Gastroesophageal sphincter (tissue), 4 donors: ENCODE measurements around the gene RPS6KL1. TPM values are rescaled to one million over a fixed set of nuclear protein-coding genes. Genes with fewer than 3 reads are reported as not detected.

Experiments used
- ATAC-seq: fragments of 150-250 bp; one replicate; pipeline ENCODE4 v1.9.1; 2016; ENCODE audit warnings: mild to moderate bottlenecking, moderate library complexity
- H3K27ac ChIP-seq, 4 donors: fragments of 200-600 bp; sonication (generic) in 3 of 4; 1 replicate in 3 of 4; 2 replicates in 1 of 4; pipeline ENCODE4 v1.5.1; 2016 to 2019
- H3K27me3 ChIP-seq: fragments of 200-600 bp; sonication (generic); one replicate; pipeline ENCODE4 v1.5.1; 2019
- H3K36me3 ChIP-seq, 2 donors: fragments of 200-600 bp; sonication (generic); one replicate each; pipeline ENCODE4 v1.5.1; 2019; ENCODE audit warnings: control low read depth in 1 of 2
- H3K4me1 ChIP-seq, 3 donors: fragments of 200-600 bp; sonication (generic); 1 replicate in 2 of 3; 2 replicates in 1 of 3; pipeline ENCODE4 v1.5.1; 2016 to 2019; ENCODE audit warnings: control low read depth in 2 of 3
- H3K4me3 ChIP-seq, 2 donors: fragments of 200-600 bp; sonication (generic); one replicate each; pipeline ENCODE4 v1.5.1; 2019; ENCODE audit warnings: mild to moderate bottlenecking in 1 of 2, moderate library complexity in 1 of 2
- H3K9me3 ChIP-seq, 3 donors: fragments of 200-600 bp; sonication (generic); one replicate each; pipeline ENCODE4 v1.5.1; 2017 to 2019; ENCODE audit warnings: control low read depth in 2 of 3
- CTCF ChIP-seq, 4 experiments: fragments of 200-600 bp in 2 of 4; fragments of 450-650 bp in 2 of 4; sonication (generic) in 1 of 4; IDR thresholded peaks; one replicate each; pipeline ENCODE4 v1.5.1; 2017 to 2019; ENCODE audit warnings: antibody characterized with exemption in 4 of 4, mild to moderate bottlenecking in 2 of 4, moderate library complexity in 2 of 4
- EP300 ChIP-seq: sonication (generic); formaldehyde crosslinking; IDR thresholded peaks from one replicate; pipeline ENCODE4 v1.6.1; 2017; ENCODE audit warnings: antibody characterized with exemption, mild to moderate bottlenecking
- POLR2A ChIP-seq, 2 donors: fragments of 450-650 bp; IDR thresholded peaks; one replicate each; pipeline ENCODE4 v1.6.1; 2017; ENCODE audit warnings: antibody characterized with exemption in 2 of 2, mild to moderate bottlenecking in 2 of 2, moderate library complexity in 1 of 2
- POLR2AphosphoS5 ChIP-seq: sonication (generic); formaldehyde crosslinking; IDR thresholded peaks from one replicate; pipeline ENCODE4 v1.6.1; 2017; ENCODE audit warnings: antibody characterized with exemption
- WGBS, 2 donors: methylation state at CpG; one replicate each; pipeline ENCODE4 v1.1.5; 2018; ENCODE audit warnings: low coverage in 1 of 2; 5-methylcytosine and 5-hydroxymethylcytosine counted together
- total RNA-seq, 4 donors: library from RNA; depleted of rRNA; stranded (reverse); fragments of >200 nt; gene quantifications; one replicate each; pipeline ENCODE4 v1.1.0, GENCODE V29; 2016

RPS6KL1 gene
- total RNA-seq, 4 donors from 2014 or later = 4.0 to 10.2 (median 8.2) TPM

GRCh38 chr14:74875941-74876913 is 46.8 kb downstream of the RPS6KL1 start, which contains the start of gene PROX2:
PROX2 (minus strand) TSS chr14:74876145; CDS start chr14:74863834, 12,311 bp downstream.
- Histone ChIP-seq H3K27ac (no peak within 1 kb of the TSS), H3K36me3 (no peaks in the 10 kb centered on the region), H3K4me3 (no peak within 1 kb of the TSS), H3K9me3 (no peaks in the 10 kb centered on the region), H3K4me1 (peaks cover 0 to 6% (median 0%) of the 10 kb centered on the region in 3 donors), H3K27me3 (no peaks in the 10 kb centered on the region)
- no peak for ATAC-seq
- WGBS, 2 donors = no CpG with 5 or more reads among the region's 13 CpGs
- no peak for TF ChIP-seq CTCF (IDR thresholded peaks at IDR 0.05)
- TF ChIP-seq POLR2AphosphoS5 = no peak
- no peak for TF ChIP-seq POLR2A (IDR thresholded peaks at IDR 0.05)
- no peak for TF ChIP-seq EP300

GRCh38 chr14:74875204-74875603 is 47.9 kb downstream of the RPS6KL1 start:
- TF ChIP-seq POLR2AphosphoS5 (no peak), POLR2A (IDR thresholded peaks at IDR 0.05) (no peak), EP300 (no peak), CTCF (IDR thresholded peaks at IDR 0.05) (no peak)
- no peak overlapping the region for H3K27ac ChIP-seq
- H3K9me3 ChIP-seq = no peaks in the 10 kb centered on the region
- WGBS, 2 donors = 91 to 94% methylated on average over 5 of the region's 5 CpGs
- H3K4me3 ChIP-seq = no peak overlapping the region
- no peak for ATAC-seq
- no peaks in the 10 kb centered on the region for H3K27me3 ChIP-seq
- H3K36me3 ChIP-seq = no peaks in the 10 kb centered on the region
- no peaks in the 10 kb centered on the region for H3K4me1 ChIP-seq

GRCh38 chr14:74871819-74872218 is 51.2 kb downstream of the RPS6KL1 start:
- no peak for TF ChIP-seq EP300
- TF ChIP-seq POLR2A (IDR thresholded peaks at IDR 0.05) = no peak
- TF ChIP-seq CTCF (IDR thresholded peaks at IDR 0.05) = no peak
- TF ChIP-seq POLR2AphosphoS5 = no peak
- no peaks in the 10 kb centered on the region for H3K4me1 ChIP-seq
- no peaks in the 10 kb centered on the region for H3K27me3 ChIP-seq
- no peak overlapping the region for H3K4me3 ChIP-seq
- no peaks in the 10 kb centered on the region for H3K36me3 ChIP-seq
- 88 to 91% methylated on average over 3 of the region's 4 CpGs for WGBS, 2 donors
- H3K9me3 ChIP-seq = no peaks in the 10 kb centered on the region
- H3K27ac ChIP-seq = no peak overlapping the region
- no peak for ATAC-seq

GRCh38 chr14:74868739-74869138 is 54.3 kb downstream of the RPS6KL1 start:
- Histone ChIP-seq H3K4me3 (no peak overlapping the region), H3K9me3 (no peaks in the 10 kb centered on the region), H3K4me1 (no peaks in the 10 kb centered on the region), H3K27me3 (peaks cover 3% of the 10 kb centered on the region), H3K27ac (no peak overlapping the region), H3K36me3 (no peaks in the 10 kb centered on the region)
- WGBS, 2 donors = 96 to 98% methylated on average over 4 to 6 of the region's 8 CpGs
- TF ChIP-seq POLR2AphosphoS5 (no peak), POLR2A (IDR thresholded peaks at IDR 0.05) (no peak), EP300 (no peak), CTCF (IDR thresholded peaks at IDR 0.05) (no peak)
- no peak for ATAC-seq

GRCh38 chr14:74867673-74868072 is 55.4 kb downstream of the RPS6KL1 start:
- H3K4me1 ChIP-seq = no peaks in the 10 kb centered on the region
- WGBS, 2 donors = 36 to 40% methylated on average over 3 to 5 of the region's 5 CpGs
- H3K4me3 ChIP-seq = no peak overlapping the region
- peaks cover 3% of the 10 kb centered on the region for H3K27me3 ChIP-seq
- TF ChIP-seq POLR2AphosphoS5 (no peak), POLR2A (IDR thresholded peaks at IDR 0.05) (no peak), CTCF (IDR thresholded peaks at IDR 0.05) (no peak), EP300 (no peak)
- no peaks in the 10 kb centered on the region for H3K9me3 ChIP-seq
- H3K27ac ChIP-seq = no peak overlapping the region
- ATAC-seq = no peak
- H3K36me3 ChIP-seq = no peaks in the 10 kb centered on the region
